ENCODE results near the gene SETD1A.
"Not testable (repeated sequence)": the region's sequence is repeated elsewhere in the genome, so short reads cannot be mapped to it uniquely, and the experiment has no call there.

Gene SETD1A

DNA sequence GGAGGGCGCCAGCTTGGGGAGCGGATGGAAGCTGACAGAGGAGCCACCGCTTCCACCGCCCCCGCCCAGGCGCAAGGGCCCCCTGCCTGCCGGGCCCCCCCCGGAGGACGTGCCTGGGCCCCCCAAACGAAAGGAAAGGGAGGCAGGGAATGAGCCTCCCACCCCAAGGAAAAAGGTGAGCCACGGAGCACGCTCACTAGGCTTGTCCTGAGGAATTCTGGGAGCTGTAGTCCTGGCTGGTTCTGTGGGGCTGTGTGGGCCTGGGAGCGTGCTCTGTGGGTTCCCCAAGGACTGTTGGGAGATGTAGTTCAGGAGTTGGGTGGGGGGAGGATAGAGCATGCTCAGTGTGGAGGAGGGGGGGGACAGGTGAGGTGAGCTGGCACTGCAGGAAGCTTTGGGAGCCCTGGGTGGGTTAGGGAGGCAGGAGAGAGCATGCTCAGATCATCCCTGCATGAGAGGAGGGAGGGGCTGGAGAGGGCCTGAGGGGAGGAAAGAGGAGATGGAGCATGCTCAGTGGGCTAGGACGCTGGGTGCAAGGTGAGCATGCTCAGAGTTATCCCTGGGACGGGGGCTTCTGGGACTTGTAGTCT, 29.7 kb upstream of the SETD1A start:
- H3K4me3 ChIP-seq = peak overlapping the region in 4 of 7 experiments; percentile 2 to 35 (median 26)
- H3K27ac ChIP-seq = peak overlapping the region in 15 of 21 experiments; percentile 4 to 81 (median 67)

DNA sequence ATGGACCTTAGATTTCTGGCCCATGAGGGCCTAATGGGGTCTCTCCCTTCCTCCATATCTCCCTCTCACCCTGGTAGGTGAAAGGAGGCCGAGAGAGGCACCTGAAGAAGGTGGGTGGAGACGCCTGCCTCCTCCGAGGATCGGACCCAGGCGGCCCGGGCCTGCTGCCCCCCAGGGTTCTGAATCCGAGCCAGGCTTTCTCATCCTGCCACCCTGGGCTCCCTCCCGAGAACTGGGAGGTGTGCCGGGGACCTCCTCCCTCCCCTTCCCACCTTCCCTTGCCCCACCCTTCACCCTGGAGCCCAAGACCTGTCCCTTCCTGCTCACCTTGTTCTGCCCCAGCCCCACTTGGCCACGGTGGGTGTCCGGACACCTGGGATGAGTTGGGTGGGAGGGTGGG, 29.2 kb upstream of the SETD1A start:
- H3K27ac ChIP-seq = peak overlapping the region in 6 of 21 experiments; percentile 16 to 81 (median 43)

GRCh38 chr16:30929167-30929566, 28.4 kb upstream of the SETD1A start:
- H3K4me3 ChIP-seq = no peak overlapping the region
- H3K27ac ChIP-seq = peak overlapping the region in 1 of 21 experiments; percentile 16

More for the DNA sequence above, 29.2 kb upstream of the SETD1A start:
- H3K4me3 ChIP-seq = no peak overlapping the region

DNA sequence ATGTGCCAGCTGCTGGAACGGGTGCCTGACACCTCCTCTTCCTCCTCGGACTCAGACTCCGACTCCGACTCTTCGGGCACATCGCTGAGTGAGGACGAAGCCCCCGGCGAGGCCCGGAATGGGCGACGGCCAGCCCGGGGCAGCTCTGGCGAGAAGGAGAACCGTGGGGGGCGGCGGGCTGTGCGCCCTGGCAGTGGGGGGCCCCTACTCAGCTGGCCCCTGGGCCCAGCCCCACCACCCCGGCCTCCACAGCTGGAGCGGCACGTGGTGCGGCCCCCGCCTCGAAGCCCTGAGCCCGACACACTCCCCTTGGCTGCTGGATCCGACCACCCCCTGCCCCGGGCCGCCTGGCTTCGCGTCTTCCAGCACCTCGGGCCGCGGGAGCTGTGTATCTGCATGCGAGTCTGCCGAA, 27.4 kb upstream of the SETD1A start:
- Histone ChIP-seq H3K27ac (no peak overlapping the region), H3K4me3 (no peak overlapping the region)

GRCh38 chr16:30931068-30931650, 26.4 kb upstream of the SETD1A start:
- Histone ChIP-seq H3K27ac (no peak overlapping the region), H3K4me3 (no peak overlapping the region)

GRCh38 chr16:30934827-30935557, 22.6 kb upstream of the SETD1A start:
- H3K27ac ChIP-seq = no peak overlapping the region
- no peak overlapping the region for H3K4me3 ChIP-seq

DNA sequence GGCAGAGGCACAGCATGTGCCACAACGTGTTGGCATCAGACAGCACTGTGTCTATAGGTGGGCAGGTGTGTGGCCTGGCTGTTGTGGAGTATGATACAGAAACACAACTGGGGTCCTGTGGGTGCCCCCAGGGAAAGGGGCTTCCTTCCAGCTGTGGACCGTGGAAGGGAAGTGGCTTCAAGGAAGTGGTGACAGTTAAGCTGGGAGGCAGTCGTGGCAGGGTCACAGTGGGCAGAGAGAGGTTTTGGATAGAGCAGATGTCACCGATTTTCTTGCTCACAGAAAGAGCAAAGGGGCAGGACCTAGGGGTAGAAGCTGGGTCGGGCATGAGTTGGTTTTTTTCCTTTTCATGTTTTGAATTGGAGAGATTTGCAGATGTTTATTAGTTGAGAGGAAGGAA, 19.9 kb upstream of the SETD1A start:
- no peak overlapping the region for H3K4me3 ChIP-seq
- H3K27ac ChIP-seq = peak overlapping the region in 3 of 21 experiments; percentile 2 to 49 (median 41)

GRCh38 chr16:30939571-30939970, 18.0 kb upstream of the SETD1A start:
- H3K4me3 ChIP-seq = not testable (repeated sequence)
- H3K27ac ChIP-seq = peak overlapping the region in 2 of 21 experiments; percentile 23 to 25

GRCh38 chr16:30941600-30942425, 15.7 kb upstream of the SETD1A start:
- Histone ChIP-seq H3K27ac (peak overlapping the region in 9 of 21 experiments; percentile 9 to 66 (median 27)), H3K4me3 (no peak overlapping the region)

DNA sequence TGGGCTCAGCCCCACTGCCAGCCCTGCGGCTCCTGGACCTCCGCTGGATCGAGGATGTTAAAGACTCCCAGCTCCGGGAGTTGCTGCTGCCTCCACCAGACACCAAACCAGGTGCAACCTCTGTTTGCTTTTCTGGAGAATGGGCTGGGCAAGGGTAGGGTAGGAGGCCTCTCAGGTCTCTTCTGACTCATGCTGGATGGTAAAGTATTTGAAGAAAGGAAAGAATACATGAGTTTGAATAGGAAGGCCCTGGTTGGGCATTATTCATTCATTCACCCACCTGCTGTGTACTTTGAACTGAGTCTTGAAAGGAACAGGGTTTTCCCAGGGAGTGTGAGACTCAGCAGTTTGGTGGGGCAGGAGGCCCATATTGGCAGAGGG, 15.1 kb upstream of the SETD1A start:
- Histone ChIP-seq H3K27ac (peak overlapping the region in 7 of 21 experiments; percentile 9 to 66 (median 27)), H3K4me3 (no peak overlapping the region)

GRCh38 chr16:30944352-30944751, 13.2 kb upstream of the SETD1A start:
- Histone ChIP-seq H3K27ac (no peak overlapping the region), H3K4me3 (no peak overlapping the region)

GRCh38 chr16:30946671-30947540, 10.6 kb upstream of the SETD1A start:
- Histone ChIP-seq H3K4me3 (no peak overlapping the region), H3K27ac (no peak overlapping the region)

DNA sequence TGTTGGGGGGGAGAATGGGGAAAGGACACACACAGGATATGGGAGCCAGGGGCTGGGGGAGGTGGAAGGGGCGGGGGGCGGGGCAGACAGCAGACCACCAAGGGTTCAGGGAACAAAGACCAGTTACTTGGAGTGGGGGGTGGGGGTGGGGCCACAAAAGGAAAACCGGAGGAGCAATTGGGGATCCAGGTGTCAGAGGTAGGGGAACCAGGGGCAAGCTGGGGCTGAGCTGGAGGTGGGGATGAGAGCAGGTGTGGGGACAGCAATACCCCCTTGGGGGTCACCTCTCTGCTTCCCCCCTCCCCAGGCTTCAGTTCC, 10.1 kb upstream of the SETD1A start:
- peak overlapping the region in 8 of 21 experiments; percentile 79 to 97 (median 92) for H3K27ac ChIP-seq
- H3K4me3 ChIP-seq = no peak overlapping the region

- H3K27ac ChIP-seq = peak overlapping the region; percentile 79 to 98 (median 93)
Measured at GRCh38 chr16:30947859-30948666, 9.5 kb upstream of the SETD1A start.

DNA sequence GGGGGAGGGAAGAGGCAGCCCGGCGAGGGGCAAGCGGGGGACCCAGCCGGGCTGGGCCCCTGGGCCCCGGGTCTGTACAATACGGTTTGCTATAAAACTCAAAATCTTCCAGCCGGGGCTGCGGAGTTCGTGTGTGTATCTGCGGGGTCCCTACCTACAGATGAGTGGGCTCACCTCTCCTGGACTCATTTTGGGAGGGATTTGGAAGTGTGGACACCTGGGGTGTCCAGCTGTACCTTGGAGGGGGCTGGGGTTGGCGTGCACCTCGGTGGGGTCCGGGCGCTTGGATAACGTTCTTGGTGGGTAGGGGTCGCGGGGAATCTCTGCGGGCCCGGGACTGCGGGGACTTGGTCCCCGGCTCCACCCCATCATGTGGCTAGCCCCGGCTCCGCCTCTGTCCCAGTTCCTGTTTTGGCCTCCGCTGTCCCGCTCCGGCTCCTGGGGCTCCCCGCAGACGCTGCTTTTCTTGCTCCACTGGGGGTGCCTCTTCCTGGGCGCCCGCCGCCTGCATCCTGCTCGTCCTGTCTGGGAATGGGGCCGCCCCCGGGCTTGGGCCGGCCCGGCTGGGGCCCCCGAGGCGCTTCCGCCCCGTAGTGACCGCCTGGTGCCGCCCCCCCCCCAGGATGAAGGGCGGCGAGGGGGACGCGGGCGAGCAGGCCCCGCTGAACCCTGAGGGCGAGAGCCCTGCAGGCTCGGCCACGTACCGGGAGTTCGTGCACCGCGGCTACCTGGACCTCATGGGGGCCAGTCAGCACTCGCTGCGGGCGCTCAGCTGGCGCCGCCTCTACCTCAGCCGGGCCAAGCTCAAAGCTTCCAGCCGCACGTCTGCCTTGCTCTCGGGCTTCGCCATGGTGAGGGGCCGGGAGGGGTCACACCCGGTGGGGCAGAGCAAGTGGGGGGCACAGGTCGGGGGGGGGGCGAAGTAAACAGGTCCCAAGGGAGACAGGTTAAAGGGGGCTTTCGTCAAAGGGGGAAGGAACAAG, 8.6 kb upstream of the SETD1A start, which contains the start of gene ORAI3:
Gene ORAI3, plus strand, starts transcription at position 402 of the 983 bp plus-strand sequence. Its CDS starts 222 bp downstream, at position 624.
- H3K4me3 ChIP-seq = peak within 1 kb of the TSS; percentile 65 to 94 (median 72)
- peak within 1 kb of the TSS; percentile 79 to 98 (median 93) for H3K27ac ChIP-seq

More at GRCh38 chr16:30947859-30948666, 9.5 kb upstream of the SETD1A start:
- H3K4me3 ChIP-seq = peak overlapping the region; percentile 65 to 94 (median 72)

DNA sequence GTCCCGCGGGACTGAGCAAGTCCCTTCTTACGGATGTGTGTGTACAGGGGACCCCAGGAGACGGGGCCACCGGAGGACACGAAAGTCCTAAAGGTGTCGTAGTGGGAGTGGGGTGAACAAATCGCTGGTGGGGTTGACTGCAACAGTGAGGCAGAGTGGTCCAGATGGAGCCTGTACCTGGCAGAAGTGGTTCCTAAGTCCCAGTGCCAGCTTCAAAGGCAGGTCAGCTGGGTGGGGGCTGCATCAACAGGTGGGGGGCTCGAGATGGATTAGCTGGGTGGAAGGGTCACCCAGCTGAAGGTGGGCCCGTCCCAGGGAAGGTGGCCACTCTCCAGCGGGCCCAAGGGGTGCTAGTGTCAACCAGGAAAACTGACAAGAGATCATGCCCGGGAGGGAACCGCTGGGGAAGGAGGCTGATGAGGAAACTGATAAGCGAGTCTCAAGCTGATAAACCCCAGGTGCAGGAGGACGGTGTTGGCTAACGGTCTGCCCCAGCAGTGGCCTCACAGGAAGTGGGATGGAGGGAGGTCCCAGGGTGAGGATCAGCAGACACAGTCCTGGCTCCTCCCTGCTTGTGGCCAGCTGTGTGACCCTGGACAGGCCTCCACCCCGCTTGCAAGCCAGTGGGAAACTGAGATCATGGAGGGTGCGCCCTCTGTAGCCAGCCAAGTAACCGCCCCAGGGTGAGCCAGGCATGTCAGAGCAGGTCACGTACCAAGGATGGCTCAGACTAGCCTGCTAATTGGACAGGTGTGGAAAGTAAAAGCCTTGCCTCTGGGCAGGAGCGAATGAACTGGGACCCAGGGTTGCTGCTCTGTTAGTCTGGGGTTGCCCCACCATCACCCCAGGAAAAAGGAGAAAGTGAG, 7.7 kb upstream of the SETD1A start:
- peak overlapping the region; percentile 65 to 94 (median 72) for H3K4me3 ChIP-seq
- H3K27ac ChIP-seq = peak overlapping the region; percentile 79 to 98 (median 93)

All from skin epidermis (tissue), 12 donors.